Measurements from ENCODE around the gene ITGA2B.
"Not testable (repeated sequence)": the region's sequence is repeated elsewhere in the genome, so short reads cannot be mapped to it uniquely, and the experiment has no call there.

ITGA2B gene

DNA sequence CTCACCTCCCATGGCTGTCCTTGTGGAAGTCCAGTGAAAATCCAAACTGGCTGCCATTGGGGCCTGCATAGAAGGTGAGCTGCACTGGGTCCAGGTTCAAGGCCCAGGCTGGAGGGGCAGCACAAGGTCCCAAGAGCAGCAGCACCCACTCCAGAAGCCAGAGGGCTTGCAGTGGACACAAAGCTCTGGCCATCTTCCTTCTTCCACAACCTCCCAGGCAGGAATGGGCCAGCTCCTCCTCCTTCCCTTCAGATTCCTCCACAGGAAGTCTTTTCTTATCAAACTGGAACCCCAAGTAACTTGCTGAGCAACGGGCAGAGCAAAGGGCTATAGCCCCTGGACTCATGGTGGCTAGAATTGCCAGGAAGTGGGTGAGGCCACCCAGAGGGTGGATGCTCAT, at the start of gene ITGA2B:
ITGA2B (minus strand) TSS at position 369 of the 400 bp plus-strand sequence; CDS start at position 193, 176 bp downstream.
- no peak for DNase-seq

DNA sequence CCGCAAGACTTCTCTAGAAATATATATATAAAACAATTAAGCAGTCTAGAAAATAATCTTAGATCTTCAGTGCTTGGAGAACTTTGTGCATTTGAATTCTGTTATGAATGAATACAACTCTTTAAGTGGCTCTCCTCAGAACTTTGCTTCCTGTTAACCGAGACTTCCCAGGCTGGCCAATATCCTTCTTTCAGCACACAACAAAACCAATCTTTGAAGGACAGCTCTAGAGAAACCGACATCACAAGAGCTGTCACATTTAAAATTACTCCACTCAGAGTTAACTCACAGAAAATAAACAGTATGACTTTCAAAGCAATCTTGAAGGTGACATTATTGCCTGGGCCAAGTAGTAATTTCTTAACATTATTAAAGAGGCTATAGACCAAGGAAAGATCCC, 49.7 kb upstream of the ITGA2B start:
- no peak for DNase-seq

DNA sequence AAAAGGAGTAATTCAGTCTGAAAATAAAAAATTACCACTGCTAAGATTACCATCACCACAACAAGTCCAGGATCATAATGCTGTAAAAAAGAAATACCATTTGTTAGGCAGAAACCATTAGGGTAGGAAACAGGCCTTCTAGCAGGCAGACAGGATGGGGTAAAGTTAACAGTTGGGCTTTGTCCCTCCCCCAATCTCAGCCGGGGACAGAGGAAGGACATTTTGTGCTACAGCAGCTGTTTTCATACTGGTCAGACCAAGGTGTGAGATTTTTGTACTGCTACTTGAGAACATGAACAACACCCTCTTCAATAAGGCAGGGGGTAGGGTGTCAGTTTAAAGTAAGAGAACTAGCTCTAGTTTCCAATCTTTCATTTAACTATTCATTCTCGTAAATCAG, 49.2 kb upstream of the ITGA2B start:
- no peak for DNase-seq

DNA sequence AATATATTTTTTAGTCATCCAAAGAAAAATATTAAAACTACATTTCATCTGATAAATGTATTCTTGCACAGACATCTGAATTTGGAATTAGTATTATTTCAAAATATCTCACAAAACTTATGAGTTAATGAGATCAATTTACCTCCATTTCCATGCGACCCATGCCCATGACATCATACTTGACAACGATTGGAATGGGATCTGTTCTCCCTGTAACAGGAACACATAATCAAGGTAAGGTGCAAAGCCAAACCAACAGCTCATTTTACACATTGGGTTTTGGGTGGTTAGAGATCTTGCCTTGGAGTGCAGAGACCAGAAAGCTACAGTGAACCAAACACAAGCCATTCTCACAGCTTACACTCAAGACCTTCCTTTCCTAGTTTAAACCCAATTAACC, 46.9 kb upstream of the ITGA2B start:
- no peak for DNase-seq

DNA sequence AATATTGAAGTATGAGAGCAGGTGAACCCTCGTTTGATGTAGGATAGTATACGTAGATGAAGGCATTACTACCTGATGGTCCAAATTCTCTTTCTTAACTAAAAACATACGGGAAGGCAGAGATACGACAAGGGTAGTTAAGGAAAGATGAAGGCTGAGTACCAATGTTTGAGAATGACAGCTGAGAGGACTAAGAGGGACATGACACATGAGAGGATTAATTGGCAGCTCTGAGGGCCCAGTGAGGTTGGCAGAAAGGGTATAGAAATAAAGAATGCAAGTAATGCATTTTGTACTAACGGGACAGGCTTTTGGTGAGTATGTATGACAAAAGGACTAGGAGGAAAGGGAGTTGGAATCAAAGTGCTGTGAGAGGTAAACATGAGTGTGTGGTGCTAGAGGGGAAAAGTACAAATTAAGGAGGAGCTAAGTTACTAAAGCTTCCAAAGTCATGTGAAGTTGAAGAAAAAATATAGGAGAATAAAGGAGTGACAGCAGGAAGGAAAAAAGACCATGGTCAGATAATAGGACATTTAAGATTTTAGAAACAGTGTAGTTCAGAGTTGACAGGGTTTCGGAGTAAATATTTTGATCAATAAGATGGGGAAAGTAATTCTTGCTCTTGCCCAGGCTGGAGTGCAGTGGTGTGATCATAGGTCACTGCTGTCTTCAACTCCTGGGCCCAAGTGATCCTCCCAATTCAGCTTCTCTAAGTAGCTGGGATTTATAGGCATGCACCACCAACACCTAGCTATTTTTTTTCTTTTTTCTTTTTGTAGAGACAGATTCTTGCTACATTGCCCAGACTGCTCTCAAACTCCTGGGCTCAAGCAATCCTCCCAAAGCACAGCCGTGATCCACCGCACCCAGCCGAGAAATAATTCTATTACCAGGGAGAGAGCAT, 43.1 kb upstream of the ITGA2B start:
- no peak for DNase-seq

DNA sequence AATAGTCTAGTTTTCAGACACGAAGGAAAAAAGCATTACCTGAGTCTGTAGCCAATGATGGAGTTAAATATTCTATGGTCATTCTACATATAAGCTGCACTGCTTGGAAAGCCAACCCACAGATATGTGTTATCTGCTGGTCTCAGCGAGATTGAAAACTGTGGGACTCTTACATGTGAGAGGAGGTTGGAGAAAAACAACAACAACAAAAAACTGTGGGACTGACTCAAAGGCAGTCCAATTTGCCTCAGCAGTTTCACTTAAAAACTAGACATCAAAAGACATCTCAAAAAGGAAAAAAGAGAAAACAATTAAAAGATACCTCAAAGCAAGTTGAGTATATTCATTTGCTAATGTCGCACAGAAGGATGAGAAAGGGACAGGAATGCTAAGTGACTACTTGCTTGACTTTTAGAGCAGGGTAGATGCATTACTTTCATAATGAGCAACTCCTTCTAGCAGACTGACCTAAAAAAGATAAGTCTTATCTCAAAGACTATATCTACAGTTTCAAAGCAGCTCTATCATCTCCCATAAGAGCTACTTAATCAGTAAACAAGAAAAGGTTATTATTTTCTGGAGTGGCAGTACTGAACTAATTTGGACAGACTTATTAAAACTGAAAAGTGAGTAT, 35.5 kb upstream of the ITGA2B start:
- DNase-seq: no peak

DNA sequence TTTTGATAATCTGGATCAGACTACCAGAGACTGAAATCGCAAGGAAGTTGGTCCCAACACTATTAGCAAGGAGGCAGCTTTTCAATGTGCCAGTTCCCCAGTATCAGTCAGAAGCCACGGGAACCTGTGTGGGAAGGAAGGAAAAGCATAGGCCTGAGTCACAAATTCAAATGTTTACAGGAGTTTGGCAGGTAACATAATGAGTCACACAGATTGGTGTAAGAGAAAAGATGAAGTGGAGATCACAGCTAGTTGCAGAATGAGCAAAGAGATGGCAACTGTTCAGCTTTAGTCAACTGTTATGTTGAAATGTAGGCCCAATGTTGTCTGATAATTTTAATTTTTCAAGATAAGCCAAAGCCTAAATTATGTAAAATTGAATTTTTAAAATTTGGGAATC, 28.1 kb upstream of the ITGA2B start:
- DNase-seq: no peak

DNA sequence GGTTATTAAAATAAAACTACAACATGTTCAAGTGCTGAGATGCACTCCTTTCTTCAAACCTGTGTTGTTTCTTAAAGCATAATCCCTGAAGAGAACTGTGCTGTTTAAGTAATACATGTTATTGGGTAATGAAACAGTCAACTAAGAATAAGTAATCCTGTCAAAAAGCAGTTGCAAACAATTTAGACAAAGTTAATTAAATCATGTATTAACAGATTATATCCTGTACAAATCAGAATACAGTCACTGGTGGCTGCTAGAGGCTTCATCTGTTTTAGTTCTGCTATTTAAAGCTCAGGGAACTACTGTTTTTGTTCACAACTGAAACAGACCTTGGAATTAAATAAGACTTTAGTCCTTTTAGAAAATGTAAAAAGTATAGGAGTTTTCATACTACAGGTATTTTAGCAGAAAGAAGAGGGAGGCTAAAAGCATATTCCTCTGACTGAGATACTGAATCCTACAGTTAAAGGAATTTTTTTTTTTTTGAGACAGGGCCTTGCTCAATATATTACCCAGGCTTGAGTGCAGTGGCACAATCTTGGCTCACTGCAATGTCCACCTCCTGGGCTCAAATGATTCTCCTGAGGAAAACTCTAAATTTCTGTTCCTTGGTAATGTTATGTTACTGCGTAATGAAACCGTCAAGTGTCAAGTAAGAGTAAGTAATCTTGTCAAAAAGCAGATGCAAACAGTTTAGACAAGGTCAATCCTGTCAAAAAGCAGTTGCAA, 27.3 kb upstream of the ITGA2B start:
- DNase-seq: no peak

DNA sequence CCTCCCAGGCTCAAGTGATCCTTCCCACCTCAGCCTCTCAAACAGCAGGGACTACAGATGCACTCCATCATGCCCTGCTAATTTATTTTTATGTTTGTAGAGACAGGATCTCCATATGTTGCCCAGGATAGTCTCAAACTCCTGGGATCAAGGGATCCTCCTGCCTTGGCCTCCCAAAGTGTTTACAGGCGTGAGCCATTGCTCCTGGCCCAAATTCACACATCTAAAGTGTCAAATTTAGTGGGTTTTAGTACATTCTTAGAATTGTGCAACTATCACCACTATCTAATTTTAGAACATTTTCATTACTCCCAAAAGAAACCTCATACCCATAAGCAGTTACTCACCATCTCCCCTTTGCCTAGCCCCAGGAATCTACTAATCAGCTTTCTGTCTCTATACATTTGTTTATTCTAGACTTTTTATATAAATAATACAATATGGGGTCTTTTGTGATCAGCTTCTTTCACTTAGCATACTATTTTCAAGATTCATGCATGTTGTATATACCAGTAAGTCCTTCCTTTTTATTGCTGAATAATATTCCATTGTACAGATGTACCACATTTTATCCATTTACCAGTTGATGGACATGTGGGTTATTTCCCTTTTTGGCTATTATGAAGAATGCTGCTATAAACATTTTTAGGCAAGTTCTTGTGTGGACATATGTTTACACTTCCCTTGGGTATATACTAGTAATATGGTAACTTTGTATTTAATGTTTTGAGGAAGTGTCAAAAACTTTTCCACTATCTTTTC, 25.1 kb upstream of the ITGA2B start:
- DNase-seq: no peak

DNA sequence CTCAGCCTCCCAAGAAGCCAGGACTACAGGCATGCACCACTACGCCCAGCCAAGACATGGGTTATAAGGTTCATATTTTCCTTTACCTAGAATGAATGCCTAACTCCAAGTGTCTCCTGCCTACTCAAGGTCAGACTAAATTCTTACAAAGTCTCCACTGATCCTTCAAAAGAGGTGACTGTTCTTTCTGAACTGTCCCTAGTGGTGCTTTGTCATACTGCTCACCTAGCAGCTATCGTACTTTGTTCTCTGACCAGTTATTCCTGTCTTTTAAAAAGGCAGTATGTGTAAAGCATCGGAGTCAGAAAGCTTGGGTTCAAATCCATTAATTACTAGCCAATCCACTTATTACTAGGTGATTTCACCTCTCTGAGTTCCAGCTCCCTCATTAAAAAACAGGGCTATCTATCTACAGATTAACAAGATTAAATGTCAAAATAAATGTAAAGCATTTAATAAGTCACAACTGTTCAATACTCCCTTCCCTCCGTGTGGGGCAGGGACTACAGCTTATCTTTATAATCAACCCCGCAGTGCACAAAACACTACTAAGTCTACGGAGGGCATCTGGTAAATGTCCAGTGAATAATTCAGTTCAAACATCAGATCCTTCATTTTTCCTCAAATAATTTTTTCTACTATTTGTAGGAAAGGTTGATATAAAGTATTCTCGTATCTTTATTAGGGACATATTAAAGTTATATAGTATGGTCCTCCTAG, 20.0 kb upstream of the ITGA2B start:
- DNase-seq: no peak

DNA sequence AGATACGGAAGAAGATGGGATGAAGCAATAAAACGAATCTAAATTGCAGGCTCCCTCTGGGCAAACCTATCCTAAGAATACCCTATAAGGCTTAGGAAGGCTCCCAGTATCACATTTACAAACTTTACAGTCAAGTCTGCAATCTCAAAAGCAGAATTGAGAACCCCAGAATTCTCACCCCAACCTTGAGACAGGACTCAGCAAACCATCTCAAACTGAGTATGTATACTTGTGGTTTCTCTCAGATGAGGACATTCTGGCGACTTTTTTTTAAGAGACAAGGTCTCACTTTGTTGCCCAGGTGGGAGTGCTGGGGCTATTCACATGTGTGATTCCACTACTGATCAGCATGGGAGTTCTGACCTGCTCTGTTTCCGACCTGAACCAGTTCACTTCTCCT, 19.3 kb upstream of the ITGA2B start:
- DNase-seq: no peak

DNA sequence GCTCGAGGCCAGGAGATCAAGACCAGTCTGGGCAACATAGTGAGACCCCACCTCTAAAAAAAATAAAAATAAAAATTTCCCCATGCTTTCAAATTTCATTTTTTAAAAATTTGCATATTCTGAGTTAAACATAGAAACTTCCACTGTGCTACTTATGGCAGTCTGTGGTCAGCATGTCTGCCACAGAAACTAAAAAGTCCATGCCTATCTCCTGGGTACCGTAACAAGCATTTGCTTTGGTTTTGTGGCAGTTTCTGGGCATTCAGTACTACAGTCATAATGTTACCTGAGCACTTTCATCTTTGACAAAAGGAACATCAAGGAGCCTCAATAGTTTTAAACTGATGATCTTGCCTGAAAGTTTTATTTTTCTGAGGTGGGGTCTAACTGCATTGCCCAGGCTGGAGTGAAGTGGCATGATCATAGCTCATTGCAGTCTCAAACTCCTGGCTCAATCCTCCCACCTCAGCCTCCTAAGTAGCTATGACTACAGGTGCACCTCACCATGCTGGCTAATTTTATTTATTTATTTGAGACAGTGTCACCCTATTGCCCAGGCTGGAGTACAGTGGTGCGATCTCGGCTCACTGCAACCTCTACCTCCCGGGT, 13.2 kb upstream of the ITGA2B start:
- no peak for DNase-seq

DNA sequence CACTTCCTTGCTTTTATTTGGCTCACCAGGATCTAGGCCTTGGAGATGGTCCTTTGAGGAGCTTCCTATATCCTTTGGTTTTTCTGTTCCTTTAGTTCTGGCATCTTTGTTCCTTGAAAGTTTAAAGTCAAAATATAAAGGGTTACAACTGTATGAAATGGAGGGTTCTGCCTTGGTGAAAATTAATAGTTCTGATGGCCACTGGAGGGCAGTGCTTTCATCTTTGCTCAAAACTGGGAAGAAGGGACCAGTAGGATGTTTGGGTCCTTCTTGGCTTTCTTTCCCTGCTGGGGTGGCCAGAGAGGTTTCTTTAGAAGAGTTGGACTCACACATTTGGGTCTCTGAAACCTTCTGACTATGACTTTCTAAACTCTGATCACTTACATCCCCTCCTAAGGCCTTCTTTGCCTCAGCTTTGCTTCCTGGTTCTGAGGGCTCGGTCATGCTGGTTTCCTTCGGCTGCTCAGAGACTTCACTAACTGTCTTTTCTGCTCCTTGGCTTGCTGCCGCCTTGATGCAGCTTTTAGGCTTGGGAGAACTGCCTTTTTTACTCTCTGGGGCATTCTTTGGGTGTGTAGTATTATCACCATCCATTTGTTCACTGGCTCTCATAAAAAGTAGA, 10.9 kb upstream of the ITGA2B start:
- DNase-seq: no peak

DNA sequence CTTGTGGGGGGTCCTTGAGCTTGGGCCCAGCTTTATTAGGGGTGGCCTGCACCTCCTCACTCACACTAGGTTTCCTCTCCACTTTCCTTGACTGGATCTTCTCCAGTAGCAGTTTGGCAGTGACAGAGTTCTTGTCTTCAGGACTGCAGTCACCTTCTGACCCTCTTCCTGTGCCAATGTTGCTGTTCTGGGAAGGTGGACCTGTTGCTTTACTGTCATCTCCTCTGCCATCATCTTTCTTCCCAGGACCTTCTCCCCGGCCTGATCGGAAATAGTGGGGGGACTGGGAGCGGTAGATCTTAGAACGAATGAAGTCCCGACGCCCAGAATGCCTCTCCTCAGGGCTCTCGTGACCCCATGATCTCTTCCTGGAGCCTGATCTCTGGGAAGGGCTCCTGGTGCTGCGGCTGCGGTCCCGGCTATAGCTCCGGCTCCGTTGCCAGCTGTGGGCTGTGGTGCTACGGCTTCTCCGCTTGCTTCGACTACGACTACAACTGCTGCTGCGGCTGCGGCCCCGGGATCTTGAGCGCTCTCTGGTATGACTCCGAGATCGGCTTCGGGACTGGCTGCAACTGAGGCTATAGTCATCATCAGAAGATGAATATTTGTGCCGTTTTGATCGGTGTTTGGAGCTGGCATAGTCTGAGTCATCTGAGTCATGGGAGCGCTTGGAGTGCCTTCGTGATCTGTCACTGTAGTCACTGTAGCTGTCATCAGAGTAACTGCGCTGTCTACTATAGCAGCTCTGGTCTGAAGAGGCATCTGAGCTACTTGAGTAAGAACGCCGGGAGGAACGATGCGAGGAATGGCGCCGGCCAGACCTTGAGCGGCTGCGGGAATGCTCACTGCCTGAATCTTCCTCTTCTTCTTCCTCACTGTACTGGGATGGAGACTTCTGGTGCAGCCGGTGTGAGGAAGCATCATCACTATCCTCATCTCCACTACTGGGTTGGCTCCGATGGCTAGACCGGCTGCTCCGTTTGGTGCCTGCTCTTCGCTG, 9.5 kb upstream of the ITGA2B start:
- no peak for DNase-seq

DNA sequence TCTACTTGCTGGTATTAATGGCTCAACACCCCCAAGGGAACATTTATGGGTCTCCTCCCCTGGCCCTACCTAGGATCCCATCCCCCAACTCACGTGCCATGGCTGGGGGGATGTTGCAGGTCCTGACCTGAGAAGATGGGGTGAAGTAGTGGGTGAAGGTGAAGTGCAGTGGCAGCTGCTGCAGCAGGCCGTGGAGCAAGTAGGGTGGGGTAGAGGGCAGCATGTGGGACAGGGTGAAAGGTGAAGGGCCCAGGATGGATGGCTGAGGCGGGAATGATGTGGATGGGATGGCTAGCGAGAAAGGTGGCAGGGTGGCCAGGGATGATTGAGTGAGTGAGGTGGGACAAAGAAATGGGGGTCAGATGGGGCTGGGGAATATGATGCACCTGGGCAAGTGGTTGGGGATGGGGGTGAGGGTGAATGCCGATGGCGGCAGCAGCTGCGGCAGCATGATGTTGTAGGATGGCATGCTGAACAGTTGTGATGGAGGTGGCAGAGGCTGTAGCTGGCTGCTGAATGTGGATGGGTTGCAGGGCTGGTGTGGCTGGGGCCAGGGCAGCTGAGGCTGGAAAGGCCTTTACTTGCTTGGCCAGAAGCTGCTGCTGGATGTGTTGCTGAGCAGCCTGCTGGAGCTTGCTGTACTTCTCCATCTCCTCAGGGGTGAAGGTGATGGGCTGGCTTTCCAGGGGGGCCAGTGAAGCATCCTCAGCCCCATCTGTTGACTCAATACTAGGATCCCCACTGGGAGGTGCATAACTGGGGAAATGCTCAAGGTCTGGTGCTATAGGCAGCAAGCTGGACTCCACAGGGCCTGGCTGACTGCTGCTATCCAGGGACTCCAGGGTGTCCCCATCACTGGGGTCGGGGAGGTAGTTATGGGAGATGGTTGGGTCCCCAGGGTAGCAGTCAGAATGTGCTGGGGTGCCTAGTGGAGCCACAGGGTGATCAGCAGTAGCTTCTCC, 8.3 kb upstream of the ITGA2B start:
- no peak for DNase-seq

DNA sequence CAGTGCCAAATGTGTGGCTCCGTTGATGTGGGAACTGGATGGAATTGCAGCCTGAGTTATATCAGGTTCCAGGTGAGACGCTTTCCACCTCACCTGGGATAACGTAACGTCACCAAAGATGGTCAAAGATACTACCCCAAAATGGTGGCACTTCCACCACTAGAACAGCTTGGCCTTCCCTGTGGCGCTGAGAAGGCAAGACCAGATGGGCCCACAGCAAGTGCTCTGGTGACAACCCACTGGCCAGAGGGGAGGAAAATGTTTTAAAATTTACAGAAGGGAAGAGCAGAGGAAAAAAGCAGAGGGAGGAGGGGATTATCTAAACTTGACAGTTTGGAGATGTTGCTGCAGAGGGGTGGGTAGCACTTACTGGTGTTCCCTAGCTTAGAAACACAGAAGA, 7.5 kb upstream of the ITGA2B start:
- DNase-seq: no peak

DNA sequence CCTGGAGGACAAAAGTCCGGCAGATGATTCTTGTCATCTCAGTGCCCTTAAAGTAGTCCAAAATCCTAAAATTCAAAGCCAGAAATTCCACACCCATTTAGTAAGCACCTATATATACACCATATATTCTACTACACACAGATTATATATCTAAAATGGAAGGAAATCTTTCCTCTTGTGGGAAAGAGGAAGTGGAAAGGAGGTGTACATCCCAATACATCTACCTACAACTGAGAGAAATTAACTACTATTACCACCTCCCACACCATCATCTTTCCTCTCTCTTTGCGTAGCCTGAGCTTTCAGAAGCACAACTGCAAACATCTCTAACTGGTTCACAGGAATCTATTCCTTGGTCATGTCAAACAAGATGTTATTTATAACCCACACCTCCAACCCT, 5.4 kb upstream of the ITGA2B start:
- DNase-seq: no peak

DNA sequence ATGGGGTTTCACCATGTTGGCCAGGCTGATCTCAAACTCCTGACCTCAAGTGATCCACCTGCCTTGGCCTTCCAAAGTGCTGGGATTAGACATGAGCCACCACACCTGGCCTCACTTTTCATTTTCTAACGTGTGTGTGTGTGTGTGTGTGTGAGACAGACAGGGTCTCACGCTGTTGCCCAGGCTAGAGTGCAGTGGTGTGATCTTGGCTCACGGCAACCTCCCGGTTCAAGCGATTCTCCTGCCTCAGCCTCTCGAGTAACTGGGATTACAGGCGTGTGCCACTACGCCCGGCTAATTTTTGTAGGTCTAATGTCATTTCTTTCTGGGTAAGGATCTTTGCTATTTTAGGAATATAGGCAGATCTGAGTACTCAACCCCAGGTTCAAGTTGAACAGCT, 4.7 kb upstream of the ITGA2B start:
- DNase-seq: not testable (repeated sequence)

Data from NCI-H1105 (cell line).